Keratinocyte (primary cell): ENCODE results near the gene SKAP1. TPM values are rescaled to one million over a fixed set of nuclear protein-coding genes. Genes with fewer than 3 reads are reported as not detected.

Experiments used
- DNase-seq: peaks from one replicate; pipeline ENCODE4 v3.0.0-alpha.2; 2011; ENCODE audit warnings: low read depth, missing footprints, low spot score
- FAIRE-seq: peaks from 2 replicates; lab custom pipeline; 2011; peaks lifted over from hg19 to GRCh38; lab: Jason Lieb, UNC
- H2AFZ ChIP-seq: 2 replicates; pipeline ENCODE4 v1.6.0; 2012; ENCODE audit warnings: low read length, control low read depth, inconsistent platforms; ENCODE audit not compliant: control insufficient read depth
- H3K27ac ChIP-seq: 2 replicates; pipeline ENCODE4 v1.5.1; 2011; ENCODE audit warnings: low read length; ENCODE audit not compliant: control insufficient read depth, insufficient read depth
- H3K27me3 ChIP-seq: 3 replicates; pipeline ENCODE4 v1.6.0; 2011; ENCODE audit warnings: low read length; ENCODE audit not compliant: control insufficient read depth, insufficient read depth; ENCODE audit errors: extremely low read depth
- H3K36me3 ChIP-seq, 2 experiments: 2 replicates in 1 of 2; 3 replicates in 1 of 2; pipeline ENCODE4 v1.5.1; 2011; ENCODE audit warnings: low read length in 2 of 2, mild to moderate bottlenecking in 1 of 2; ENCODE audit not compliant: control insufficient read depth in 2 of 2, insufficient read depth in 2 of 2; ENCODE audit errors: extremely low read depth in 1 of 2
- H3K4me1 ChIP-seq: 3 replicates; pipeline ENCODE4 v1.5.1; 2011; ENCODE audit warnings: low read length; ENCODE audit not compliant: control insufficient read depth, insufficient read depth; ENCODE audit errors: extremely low read depth
- H3K4me2 ChIP-seq: 3 replicates; pipeline ENCODE4 v1.6.0; 2011; ENCODE audit warnings: low read depth, low read length; ENCODE audit not compliant: control insufficient read depth, insufficient read depth; ENCODE audit errors: extremely low read depth
- H3K4me3 ChIP-seq, 3 experiments: fragments of 200-600 bp in 1 of 3; sonication (generic) in 1 of 3; 2 replicates in 2 of 3; 3 replicates in 1 of 3; pipeline ENCODE4 v1.5.1; 2011 to 2016; ENCODE audit warnings: low read length in 3 of 3, mild to moderate bottlenecking in 3 of 3, control low read depth in 2 of 3, inconsistent platforms in 1 of 3, low read depth in 1 of 3, mixed read lengths in 1 of 3, mixed run types in 1 of 3, moderate library complexity in 1 of 3; ENCODE audit not compliant: control insufficient read depth in 2 of 3, insufficient read depth in 2 of 3; ENCODE audit errors: extremely low read depth in 1 of 3
- H3K79me2 ChIP-seq: 2 replicates; pipeline ENCODE4 v1.6.0; 2012; ENCODE audit warnings: low read length; ENCODE audit not compliant: control insufficient read depth, insufficient read depth
- H3K9ac ChIP-seq: 3 replicates; pipeline ENCODE4 v1.6.0; 2011; ENCODE audit warnings: low read length; ENCODE audit not compliant: control insufficient read depth, insufficient read depth; ENCODE audit errors: extremely low read depth
- H3K9me1 ChIP-seq: 3 replicates; pipeline ENCODE4 v1.6.0; 2011; ENCODE audit warnings: low read length; ENCODE audit not compliant: control insufficient read depth, insufficient read depth; ENCODE audit errors: extremely low read depth
- H3K9me3 ChIP-seq: 2 replicates; pipeline ENCODE4 v1.5.1; 2012; ENCODE audit warnings: low read depth, low read length; ENCODE audit not compliant: control insufficient read depth
- H4K20me1 ChIP-seq: 3 replicates; pipeline ENCODE4 v1.6.0; 2011; ENCODE audit warnings: low read length; ENCODE audit not compliant: control insufficient read depth, insufficient read depth; ENCODE audit errors: extremely low read depth
- CTCF ChIP-seq, 3 experiments: IDR thresholded peaks in 1 of 3; conservative IDR thresholded peaks in 1 of 3; optimal IDR thresholded peaks in 1 of 3; 2 replicates in 2 of 3; 3 replicates in 1 of 3; pipeline versions ENCODE3 to v1.5.1; 2011; ENCODE audit warnings: low read length in 3 of 3, mild to moderate bottlenecking in 3 of 3, moderate library complexity in 2 of 3, control low read depth in 1 of 3, inconsistent platforms in 1 of 3; ENCODE audit not compliant: insufficient read depth in 2 of 3; ENCODE audit errors: extremely low read depth in 1 of 3
- EZH2 ChIP-seq: IDR thresholded peaks from one replicate; pipeline ENCODE4 v1.6.1; 2012; ENCODE audit warnings: inconsistent platforms, mild to moderate bottlenecking, low read length, moderate library complexity
- dilution Hi-C: fragments of 300-500 bp; cut with MboI; formaldehyde crosslinking; loops from one replicate; pipeline ENCODE4 v1.7.0; 2020; ENCODE audit warnings: low sequenced_read_pairs; ENCODE audit not compliant: extremely low pct_ligation_motif_present
- polyA plus RNA-seq, 5 experiments: library from polyadenylated mRNA; depleted of rRNA in 3 of 5; stranded (reverse) in 3 of 5; stranded (forward) in 1 of 5; unstranded in 1 of 5; fragments of >200 nt; gene quantifications; 1 replicate in 1 of 5; 2 replicates in 3 of 5; 3 replicates in 1 of 5; pipeline versions ENCODE4 v1.2.1 to v1.2.3, GENCODE V29; 2011 to 2012; ENCODE audit warnings: missing spikeins in 2 of 5, low read depth in 1 of 5, low replicate concordance in 1 of 5

SKAP1 gene
- polyA plus RNA-seq, 1 donor (not counting 4 experiments of a cell fraction or from before 2014, with no cell fraction given) = not detected

GRCh38 chr17:48178317-48178716 lies 251.7 kb downstream of the SKAP1 start:
- Histone ChIP-seq H3K36me3 (no peaks in the 10 kb centered on the region), H3K79me2 (no peaks in the 10 kb centered on the region), H2AFZ (no peak overlapping the region), H3K4me1 (no peaks in the 10 kb centered on the region), H4K20me1 (no peaks in the 10 kb centered on the region), H3K4me3 (no peak overlapping the region), H3K27ac (no peak overlapping the region), H3K9me3 (no peaks in the 10 kb centered on the region), H3K27me3 (peaks cover 15% of the 10 kb centered on the region), H3K9ac (no peak overlapping the region), H3K9me1 (no peaks in the 10 kb centered on the region), H3K4me2 (no peak overlapping the region)
- dilution Hi-C loops = no loop called here
- no peak for FAIRE-seq
- no peak for TF ChIP-seq CTCF (optimal IDR thresholded peaks at IDR 0.05 in 1 of 3, IDR thresholded peaks at IDR 0.05 in 1 of 3, conservative IDR thresholded peaks at IDR 0.05 in 1 of 3; ENCODE audit: extremely low read depth in 1 of 3, insufficient read depth in 2 of 3, low read length in 3 of 3)
- TF ChIP-seq EZH2 = no peak
- no peak for DNase-seq

DNA sequence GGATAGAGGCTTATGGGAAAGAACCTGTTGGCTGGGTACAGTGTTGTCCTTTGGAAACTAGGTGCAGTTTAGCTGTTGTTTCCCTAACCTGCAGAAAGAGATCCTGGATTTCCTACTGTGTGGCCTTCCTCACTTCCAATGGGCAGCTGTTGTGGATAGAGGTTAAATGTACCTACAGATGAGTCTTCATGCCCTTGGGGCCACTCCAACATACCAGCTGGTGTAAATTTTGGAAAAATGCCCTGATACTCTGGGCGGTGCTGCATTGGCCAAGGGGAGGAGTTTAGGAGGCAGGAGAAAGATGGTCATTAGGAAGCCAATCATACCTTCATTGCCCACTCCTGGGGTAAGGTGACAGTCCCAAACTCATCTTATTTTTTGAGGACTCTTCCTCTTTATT lies 252.2 kb downstream of the SKAP1 start:
- Histone ChIP-seq H2AFZ (no peak overlapping the region), H3K36me3 (no peaks in the 10 kb centered on the region)

More for the DNA sequence above, 252.2 kb downstream of the SKAP1 start:
- Histone ChIP-seq H3K4me2 (no peak overlapping the region), H3K27me3 (peaks cover 10% of the 10 kb centered on the region), H3K79me2 (no peaks in the 10 kb centered on the region), H3K27ac (no peak overlapping the region), H3K4me1 (no peaks in the 10 kb centered on the region), H4K20me1 (no peaks in the 10 kb centered on the region), H3K9me1 (no peaks in the 10 kb centered on the region), H3K9me3 (no peaks in the 10 kb centered on the region), H3K9ac (no peak overlapping the region), H3K4me3 (no peak overlapping the region)
- no peak for FAIRE-seq
- TF ChIP-seq CTCF (optimal IDR thresholded peaks at IDR 0.05 in 1 of 3, IDR thresholded peaks at IDR 0.05 in 1 of 3, conservative IDR thresholded peaks at IDR 0.05 in 1 of 3; ENCODE audit: extremely low read depth in 1 of 3, insufficient read depth in 2 of 3, low read length in 3 of 3) (no peak), EZH2 (no peak)
- dilution Hi-C loops = no loop called here
- no peak for DNase-seq
